ENCODE results near the gene PRLHR. TPM values are rescaled to one million over a fixed set of nuclear protein-coding genes. Genes with fewer than 3 reads are reported as not detected.

The PRLHR gene
- total RNA-seq, 1 donor from 2014 or later, result not detected

DNA sequence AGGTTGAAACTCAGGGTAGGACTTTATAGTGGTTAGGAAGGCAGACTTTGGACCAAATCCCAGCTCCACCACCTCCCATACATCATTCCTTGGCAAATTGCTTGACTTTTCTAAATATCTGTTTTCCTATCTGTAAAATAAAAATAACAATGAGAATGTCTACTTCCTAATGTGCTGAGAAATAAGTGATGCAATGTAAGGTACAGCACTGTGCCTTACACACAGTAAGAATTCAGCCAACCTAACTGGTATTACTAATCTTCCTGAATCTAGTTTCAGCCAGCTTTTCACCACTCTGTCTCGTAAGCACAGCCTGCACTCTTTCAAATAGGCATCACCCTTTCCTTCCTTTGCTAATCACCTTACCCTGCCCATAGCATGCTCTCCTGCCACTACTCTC lies 9.7 kb downstream of the PRLHR start:
- no peak for TF ChIP-seq CTCF (IDR thresholded peaks at IDR 0.05; ENCODE audit: insufficient read depth, low read length, severe bottlenecking)
- Histone ChIP-seq H3K27me3 (ENCODE audit: control insufficient read depth, insufficient read depth, low read length) (peaks cover 6% of the 10 kb centered on the region), H3K4me3 (ENCODE audit: low read depth, low read length) (no peak overlapping the region), H3K36me3 (ENCODE audit: control insufficient read depth, insufficient read depth, low read length) (no peaks in the 10 kb centered on the region)
- FAIRE-seq (no peak), DNase-seq (ENCODE audit: low read depth) (peak; percentile 30)

DNA sequence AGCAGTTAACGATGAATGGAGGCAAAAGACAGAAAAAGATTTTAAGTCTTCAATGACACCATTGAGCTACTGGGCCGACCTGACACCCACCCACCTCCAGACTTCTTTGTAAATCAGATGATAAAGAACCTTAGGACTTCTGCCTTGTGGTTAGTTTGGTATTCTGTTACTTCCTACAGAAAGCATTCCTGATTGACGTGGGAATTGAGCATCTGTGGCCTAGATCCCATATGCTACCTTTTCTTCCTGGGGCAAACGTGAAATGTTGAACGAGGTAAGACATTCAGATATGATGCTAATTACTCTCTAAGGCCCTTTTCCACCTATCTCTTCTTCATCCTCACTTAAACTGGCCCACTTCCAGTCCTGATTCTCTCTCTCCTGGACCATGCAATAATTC lies 10.2 kb downstream of the PRLHR start:
- DNase-seq (ENCODE audit: low read depth), result no peak
- FAIRE-seq, result no peak
- TF ChIP-seq CTCF (IDR thresholded peaks at IDR 0.05; ENCODE audit: insufficient read depth, low read length, severe bottlenecking), result no peak
- Histone ChIP-seq H3K36me3 (ENCODE audit: control insufficient read depth, insufficient read depth, low read length) (no peaks in the 10 kb centered on the region), H3K27me3 (ENCODE audit: control insufficient read depth, insufficient read depth, low read length) (peaks cover 6% of the 10 kb centered on the region), H3K4me3 (ENCODE audit: low read depth, low read length) (no peak overlapping the region)

DNA sequence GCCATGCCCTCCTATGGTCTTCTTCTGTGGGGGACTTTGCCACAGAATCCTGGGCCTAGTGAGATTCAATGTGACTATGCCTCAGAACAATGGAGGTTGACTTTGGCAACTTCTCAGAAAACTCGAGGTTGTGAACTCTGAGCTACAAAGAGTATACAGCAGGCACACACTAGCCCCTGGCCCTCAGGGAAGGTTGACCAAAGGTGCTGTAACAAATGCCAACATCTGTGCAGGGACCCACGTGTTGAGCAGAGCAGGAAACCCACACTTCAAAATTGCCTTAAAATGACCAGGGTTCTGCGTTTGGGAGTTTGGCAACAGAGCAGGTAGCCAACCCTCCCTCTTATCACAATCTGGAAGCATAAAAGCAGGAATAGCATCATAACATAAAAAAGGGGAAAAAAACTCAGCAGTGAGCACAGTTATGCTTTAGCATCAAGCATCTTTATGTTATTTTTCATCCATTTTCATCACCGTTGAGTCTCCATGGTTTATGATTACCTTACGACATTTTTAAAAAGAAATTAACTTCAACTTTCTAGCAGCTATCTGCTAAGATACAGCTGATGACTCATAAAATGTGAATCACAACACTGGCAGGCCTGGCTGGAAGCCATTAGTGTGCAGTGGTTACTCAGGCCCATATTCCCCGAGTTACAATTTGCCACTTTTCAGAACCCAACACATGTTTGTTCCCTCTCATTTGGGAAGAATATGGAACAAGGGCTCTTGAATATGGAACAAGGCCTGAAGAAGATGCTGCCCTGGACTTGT lies 11.1 kb downstream of the PRLHR start:
- FAIRE-seq (no peak), DNase-seq (ENCODE audit: low read depth) (peak; percentile 83)
- no peak for TF ChIP-seq CTCF (IDR thresholded peaks at IDR 0.05; ENCODE audit: insufficient read depth, low read length, severe bottlenecking)
- H3K4me3 ChIP-seq (ENCODE audit: low read depth, low read length), result no peak overlapping the region
- peaks cover 5% of the 10 kb centered on the region for H3K27me3 ChIP-seq (ENCODE audit: control insufficient read depth, insufficient read depth, low read length)
- no peaks in the 10 kb centered on the region for H3K36me3 ChIP-seq (ENCODE audit: control insufficient read depth, insufficient read depth, low read length)

- Histone ChIP-seq H3K27me3 (ENCODE audit: control insufficient read depth, insufficient read depth, low read length) (peaks cover 2% of the 10 kb centered on the region), H3K4me3 (ENCODE audit: low read depth, low read length) (no peak overlapping the region), H3K36me3 (ENCODE audit: control insufficient read depth, insufficient read depth, low read length) (no peaks in the 10 kb centered on the region)
- TF ChIP-seq CTCF (IDR thresholded peaks at IDR 0.05; ENCODE audit: insufficient read depth, low read length, severe bottlenecking), result no peak
- DNase-seq (ENCODE audit: low read depth) (peak; percentile 49), FAIRE-seq (peak; percentile 88)
These were observed 11.8 kb downstream of the PRLHR start for GRCh38 chr10:118583611-118584010.

DNA sequence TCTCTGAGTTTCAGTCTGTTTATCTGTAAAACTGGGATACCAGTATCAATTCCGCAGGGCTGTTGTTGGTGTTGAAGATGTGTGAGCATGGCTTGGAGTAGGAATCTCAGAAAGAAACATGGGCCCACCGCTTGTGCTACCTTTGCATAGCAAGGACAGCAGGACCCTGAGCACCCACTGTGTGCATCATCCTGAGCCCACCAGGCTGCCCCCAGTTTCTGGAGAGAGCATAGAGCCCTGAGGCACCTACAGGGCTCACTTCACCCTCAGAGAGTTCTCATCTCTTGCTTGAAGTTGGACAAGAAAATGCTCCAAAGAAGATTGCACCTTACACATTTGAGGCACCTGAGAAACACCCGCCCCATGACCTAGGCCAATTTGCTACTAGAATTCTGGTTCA lies 12.9 kb downstream of the PRLHR start:
- TF ChIP-seq CTCF (IDR thresholded peaks at IDR 0.05; ENCODE audit: insufficient read depth, low read length, severe bottlenecking), result no peak
- Histone ChIP-seq H3K36me3 (ENCODE audit: control insufficient read depth, insufficient read depth, low read length) (no peaks in the 10 kb centered on the region), H3K27me3 (ENCODE audit: control insufficient read depth, insufficient read depth, low read length) (no peaks in the 10 kb centered on the region), H3K4me3 (ENCODE audit: low read depth, low read length) (no peak overlapping the region)
- DNase-seq (ENCODE audit: low read depth) (no peak), FAIRE-seq (no peak)

- FAIRE-seq, result no peak
- no peak for DNase-seq (ENCODE audit: low read depth)
- no peak for TF ChIP-seq CTCF (IDR thresholded peaks at IDR 0.05; ENCODE audit: insufficient read depth, low read length, severe bottlenecking)
- Histone ChIP-seq H3K36me3 (ENCODE audit: control insufficient read depth, insufficient read depth, low read length) (no peaks in the 10 kb centered on the region), H3K27me3 (ENCODE audit: control insufficient read depth, insufficient read depth, low read length) (no peaks in the 10 kb centered on the region), H3K4me3 (ENCODE audit: low read depth, low read length) (no peak overlapping the region)
These were observed 14.1 kb downstream of the PRLHR start for GRCh38 chr10:118581340-118581739.
